ENCODE measurements around the gene KLHDC7B. TPM values are rescaled to one million over a fixed set of nuclear protein-coding genes. Genes with fewer than 3 reads are reported as not detected.
A peak's percentile ranks its signal among the peaks of the same experiment; 100 is the strongest.

The KLHDC7B gene
- total RNA-seq, 6 donors from 2014 or later = 0.39 to 1.5 (median 0.81) TPM; not detected in 2

- Histone ChIP-seq H3K4me3 (peak overlapping the region; percentile 27 to 93 (median 77)), H3K9me3 (no peaks in the 10 kb centered on the region), H3K4me1 (peaks cover 51 to 88% (median 55%) of the 10 kb centered on the region in 4 donors), H3K36me3 (no peaks in the 10 kb centered on the region), H3K27ac (peak overlapping the region; percentile 97 to 100 (median 98)), H3K27me3 (no peaks in the 10 kb centered on the region)
- TF ChIP-seq EP300 (IDR thresholded peaks at IDR 0.05) (peak in 1 of 4 donors; percentile 28), POLR2AphosphoS5 (IDR thresholded peaks at IDR 0.05) (no peak), CTCF (IDR thresholded peaks at IDR 0.05) (no peak)
- WGBS, 2 donors = 21 to 29% methylated on average over 9 to 34 of the region's 50 CpGs
- ATAC-seq (ENCODE audit: low FRiP score in 2 of 2) (no peak), DNase-seq (no peak)
Observed at GRCh38 chr22:50529416-50529896, 16.2 kb upstream of the KLHDC7B start.

- peak within 1 kb of the TSS; percentile 27 to 93 (median 77) for H3K4me3 ChIP-seq
- 0 to 1% methylated on average over 25 to 40 of the region's 92 CpGs for WGBS, 2 donors
- ATAC-seq (ENCODE audit: low FRiP score in 2 of 2) = peak; percentile 72
- H3K27ac ChIP-seq = peak within 1 kb of the TSS; percentile 97 to 100 (median 98)
- no peaks in the 10 kb centered on the region for H3K27me3 ChIP-seq
- H3K4me1 ChIP-seq = peaks cover 47 to 83% (median 52%) of the 10 kb centered on the region in 4 donors
- H3K9me3 ChIP-seq = no peaks in the 10 kb centered on the region
- DNase-seq = peak; percentile 88 to 97
- no peaks in the 10 kb centered on the region for H3K36me3 ChIP-seq
- TF ChIP-seq CTCF (IDR thresholded peaks at IDR 0.05) (peak in 2 of 6 experiments; percentile 4 to 40), EP300 (IDR thresholded peaks at IDR 0.05) (peak in 2 of 4 donors; percentile 15 to 45), POLR2A (IDR thresholded peaks at IDR 0.05) (peak in 3 of 4 donors; percentile 65 to 95 (median 79)), POLR2AphosphoS5 (IDR thresholded peaks at IDR 0.05) (peak; percentile 56 to 83)
Observed at GRCh38 chr22:50529897-50530579, 15.7 kb upstream of the KLHDC7B start, which contains the start of gene TYMP. TSS of gene TYMP (minus strand) at chr22:50530012. CDS start at chr22:50529709, 303 bp downstream.

- Histone ChIP-seq H3K4me1 (peaks cover 47 to 83% (median 51%) of the 10 kb centered on the region in 4 donors), H3K36me3 (no peaks in the 10 kb centered on the region), H3K27ac (peak overlapping the region; percentile 97 to 100 (median 98)), H3K9me3 (no peaks in the 10 kb centered on the region), H3K27me3 (no peaks in the 10 kb centered on the region), H3K4me3 (peak overlapping the region; percentile 27 to 93 (median 77))
- TF ChIP-seq EP300 (IDR thresholded peaks at IDR 0.05) (no peak), POLR2A (IDR thresholded peaks at IDR 0.05) (no peak)
- ATAC-seq (ENCODE audit: low FRiP score in 2 of 2) = peak in 1 of 2 donors; percentile 0
- 0% methylated on average over 1 to 19 of the region's 21 CpGs for WGBS, 2 donors
- DNase-seq = no peak
Observed at GRCh38 chr22:50530580-50530876, 15.2 kb upstream of the KLHDC7B start.

DNA sequence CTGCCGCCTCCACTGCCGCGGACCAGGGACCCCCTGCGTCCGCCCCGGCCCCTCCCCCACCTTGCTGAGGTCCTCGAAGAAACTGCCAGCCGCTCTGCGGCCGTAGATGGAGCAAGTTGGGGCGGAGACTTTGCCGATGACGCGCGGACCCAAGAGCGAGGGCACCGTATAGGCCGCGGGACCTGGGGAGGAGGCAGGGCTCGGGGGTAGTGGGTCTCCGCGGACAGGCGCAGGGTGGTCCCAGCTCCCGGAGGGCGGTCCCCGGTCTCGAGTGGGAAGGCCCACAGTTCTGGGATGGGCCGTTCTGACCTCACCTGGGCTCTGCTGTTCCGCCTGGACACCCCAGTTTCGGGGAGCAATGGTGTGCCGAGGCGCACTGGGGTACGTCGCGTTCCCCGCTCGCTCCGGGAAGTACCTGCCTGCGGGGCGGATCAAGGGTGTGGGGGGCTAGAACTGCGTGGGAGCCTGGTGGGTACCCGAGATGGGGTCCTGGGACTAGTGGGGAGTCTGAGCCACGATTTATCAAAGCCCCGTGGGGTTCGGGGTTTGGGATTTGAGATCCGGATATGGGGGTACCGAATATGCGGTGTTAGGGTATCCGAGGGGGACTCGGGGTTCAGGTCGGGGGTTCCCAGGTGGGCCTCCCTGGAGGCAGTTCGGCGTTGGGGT is 14.7 kb upstream of the KLHDC7B start:
- DNase-seq = peak; percentile 94 to 95
- no peaks in the 10 kb centered on the region for H3K27me3 ChIP-seq
- WGBS, 2 donors = 1% methylated on average over 16 to 53 of the region's 53 CpGs
- no peaks in the 10 kb centered on the region for H3K9me3 ChIP-seq
- H3K27ac ChIP-seq = peak overlapping the region; percentile 97 to 100 (median 98)
- H3K36me3 ChIP-seq = no peaks in the 10 kb centered on the region
- peak; percentile 73 to 86 for ATAC-seq (ENCODE audit: low FRiP score in 2 of 2)
- peaks cover 47 to 83% (median 51%) of the 10 kb centered on the region in 4 donors for H3K4me1 ChIP-seq
- H3K4me3 ChIP-seq = peak overlapping the region; percentile 64 to 93 (median 77)
- TF ChIP-seq CTCF (IDR thresholded peaks at IDR 0.05) (no peak), POLR2AphosphoS5 (IDR thresholded peaks at IDR 0.05) (peak; percentile 91 to 95), POLR2A (IDR thresholded peaks at IDR 0.05) (peak; percentile 66 to 96 (median 80)), EP300 (IDR thresholded peaks at IDR 0.05) (peak in 1 of 4 donors; percentile 14)

DNA sequence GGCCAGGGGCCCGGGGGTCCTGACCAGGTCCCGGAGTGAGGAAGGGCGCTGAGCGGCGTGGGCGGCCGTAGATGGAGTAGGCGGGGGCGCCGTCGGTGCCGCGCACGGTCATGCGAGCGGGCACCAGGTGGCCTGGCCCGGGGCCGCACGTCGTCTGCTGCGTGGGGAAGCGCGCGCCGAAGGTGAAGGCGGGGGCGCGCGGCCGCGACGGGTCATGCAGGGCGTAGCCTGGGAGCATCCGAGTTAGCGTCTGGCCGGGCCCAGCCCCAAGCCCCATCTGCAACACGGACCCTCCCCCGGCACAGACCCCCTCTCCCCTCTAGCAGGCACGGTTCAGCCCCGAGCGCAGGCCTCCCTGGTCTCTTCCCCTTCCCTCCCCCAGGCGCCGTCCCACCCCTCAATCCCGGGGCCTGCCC is 14.1 kb upstream of the KLHDC7B start:
- Histone ChIP-seq H3K27me3 (no peaks in the 10 kb centered on the region), H3K4me3 (peak overlapping the region; percentile 64 to 93 (median 77)), H3K36me3 (no peaks in the 10 kb centered on the region), H3K9me3 (no peaks in the 10 kb centered on the region), H3K27ac (peak overlapping the region; percentile 97 to 100 (median 98)), H3K4me1 (peaks cover 46 to 80% (median 50%) of the 10 kb centered on the region in 4 donors)
- TF ChIP-seq POLR2A (IDR thresholded peaks at IDR 0.05) (no peak), EP300 (IDR thresholded peaks at IDR 0.05) (no peak), POLR2AphosphoS5 (IDR thresholded peaks at IDR 0.05) (peak; percentile 44 to 47), CTCF (IDR thresholded peaks at IDR 0.05) (peak in 2 of 6 experiments; percentile 7 to 36)
- peak; percentile 49 to 70 for ATAC-seq (ENCODE audit: low FRiP score in 2 of 2)
- 0 to 3% methylated on average over 10 to 20 of the region's 44 CpGs for WGBS, 2 donors
- peak; percentile 80 to 97 for DNase-seq

Measured in upper lobe of left lung (tissue), 6 donors.